MV-4-11 (cell line): Measurements from ENCODE around the gene KPNB1.

Experiments
- DNase-seq: peaks from one replicate; lab custom pipeline; 2025; lab: John Stamatoyannopoulos, UW

KPNB1 gene

DNA sequence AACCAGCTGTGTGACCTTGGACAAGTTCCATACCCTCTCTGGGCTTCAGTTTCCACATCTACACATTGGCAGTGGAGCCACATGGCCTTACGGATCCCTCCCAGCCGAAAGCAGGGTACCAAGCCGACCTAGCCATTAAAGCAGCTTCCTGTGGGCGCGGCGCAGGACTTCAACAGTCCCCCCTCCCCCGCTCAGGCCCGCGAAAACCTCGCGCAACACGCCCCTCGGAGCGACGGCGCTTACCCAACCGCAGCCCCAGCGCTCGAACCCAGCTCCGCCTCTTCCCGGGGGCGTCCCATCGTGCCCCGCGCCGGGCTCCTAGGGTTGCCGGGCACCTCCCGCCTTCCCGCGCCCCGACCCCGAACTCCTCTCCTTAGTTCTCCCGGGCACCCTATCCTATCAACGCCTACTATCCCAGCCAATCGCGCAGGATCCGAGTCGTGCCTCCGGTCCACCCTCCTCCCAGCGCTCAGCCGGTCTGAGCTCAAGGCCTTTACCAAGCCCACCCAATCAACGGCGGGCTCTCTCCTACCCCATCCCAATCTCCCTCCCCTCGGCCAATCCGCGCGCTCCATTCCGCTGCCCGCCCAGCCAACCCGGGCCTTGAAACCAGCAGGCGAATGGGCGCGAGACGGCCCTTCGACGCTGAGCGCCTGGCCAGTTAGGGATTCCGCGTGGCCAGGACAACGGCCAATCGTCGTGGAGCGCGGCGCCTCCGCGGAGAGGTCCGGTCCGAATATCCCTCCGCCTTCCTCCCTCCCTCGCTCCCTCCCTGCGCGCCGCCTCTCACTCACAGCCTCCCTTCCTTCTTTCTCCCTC, at the start of gene KPNB1:
Gene KPNB1 (plus strand): TSS at position 767 of the 819 bp plus-strand sequence. CDS start 326 bp downstream, outside the sequence.
- peak; percentile 100 for DNase-seq

DNA sequence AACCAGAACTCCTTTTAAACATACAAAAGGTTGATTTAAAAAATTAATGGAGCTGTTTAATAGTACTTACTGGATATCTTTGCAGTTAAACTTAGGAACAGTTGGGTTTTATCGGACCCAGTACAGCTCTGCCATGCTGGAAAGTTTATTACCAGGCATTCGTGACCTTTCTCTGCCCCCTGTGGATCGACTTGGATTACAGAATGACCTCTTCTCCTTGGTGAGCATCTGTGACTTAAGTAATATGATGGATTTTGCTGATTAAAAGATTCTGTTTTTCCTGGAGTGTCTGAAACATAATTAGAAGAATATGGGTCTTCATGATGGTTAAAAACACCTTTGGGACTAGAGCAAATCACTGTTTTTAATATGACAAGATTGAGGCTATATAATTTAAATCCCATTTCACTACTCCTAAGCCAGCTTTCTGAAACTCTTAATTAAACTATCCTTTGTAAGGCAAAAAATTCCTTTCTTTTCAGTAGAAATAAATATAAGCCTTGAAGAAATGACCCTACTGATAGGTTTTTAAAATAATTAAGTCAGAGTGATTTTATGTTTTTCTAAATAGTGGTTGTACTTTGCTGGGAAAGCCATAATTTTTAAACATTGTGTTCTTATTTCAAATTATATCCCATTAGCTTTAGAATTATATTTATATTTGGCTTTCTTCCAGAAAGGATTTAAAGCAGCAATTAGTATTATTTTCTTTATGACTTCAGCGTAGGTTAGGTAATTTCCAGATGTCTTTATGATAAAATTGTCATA, 45.7 kb upstream of the KPNB1 start:
- DNase-seq, result no peak

DNA sequence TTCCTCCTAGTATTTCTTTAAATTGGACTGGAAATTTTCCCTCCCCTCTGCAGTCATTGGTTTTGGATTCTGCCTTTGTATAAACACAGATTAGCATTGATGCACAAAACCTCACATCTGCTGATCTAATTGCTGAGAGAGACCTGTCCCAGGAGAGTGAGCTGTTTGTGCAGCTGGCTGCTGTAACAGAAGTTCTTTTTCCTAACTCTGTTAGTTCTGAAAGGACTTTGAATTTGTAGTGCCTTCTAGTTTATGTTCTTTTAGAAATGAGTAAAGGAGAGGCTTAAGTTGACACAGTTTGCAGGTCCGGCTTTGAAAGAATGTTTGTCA, 45.2 kb upstream of the KPNB1 start:
- DNase-seq, result no peak

DNA sequence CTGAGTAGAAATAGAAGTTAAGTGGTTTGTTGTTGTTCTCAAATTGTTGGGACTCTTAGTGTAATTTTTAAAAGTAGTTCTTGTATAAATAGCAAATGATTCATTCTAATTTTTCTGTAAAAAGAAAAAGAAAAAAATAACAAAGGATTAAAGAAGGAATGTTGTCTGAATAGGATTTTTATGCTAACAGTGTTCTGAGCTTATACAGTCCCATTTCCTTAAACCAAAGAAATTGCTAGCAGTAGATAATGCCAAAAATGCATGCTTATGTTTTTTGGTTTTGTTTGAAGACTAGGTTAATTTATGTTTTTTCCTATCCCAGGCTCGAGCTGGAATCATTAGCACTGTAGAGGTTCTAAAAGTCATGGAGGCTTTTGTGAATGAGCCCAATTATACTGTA, 44.7 kb upstream of the KPNB1 start:
- no peak for DNase-seq

GRCh38 chr17:47607481-47607880, 42.2 kb upstream of the KPNB1 start:
- no peak for DNase-seq

DNA sequence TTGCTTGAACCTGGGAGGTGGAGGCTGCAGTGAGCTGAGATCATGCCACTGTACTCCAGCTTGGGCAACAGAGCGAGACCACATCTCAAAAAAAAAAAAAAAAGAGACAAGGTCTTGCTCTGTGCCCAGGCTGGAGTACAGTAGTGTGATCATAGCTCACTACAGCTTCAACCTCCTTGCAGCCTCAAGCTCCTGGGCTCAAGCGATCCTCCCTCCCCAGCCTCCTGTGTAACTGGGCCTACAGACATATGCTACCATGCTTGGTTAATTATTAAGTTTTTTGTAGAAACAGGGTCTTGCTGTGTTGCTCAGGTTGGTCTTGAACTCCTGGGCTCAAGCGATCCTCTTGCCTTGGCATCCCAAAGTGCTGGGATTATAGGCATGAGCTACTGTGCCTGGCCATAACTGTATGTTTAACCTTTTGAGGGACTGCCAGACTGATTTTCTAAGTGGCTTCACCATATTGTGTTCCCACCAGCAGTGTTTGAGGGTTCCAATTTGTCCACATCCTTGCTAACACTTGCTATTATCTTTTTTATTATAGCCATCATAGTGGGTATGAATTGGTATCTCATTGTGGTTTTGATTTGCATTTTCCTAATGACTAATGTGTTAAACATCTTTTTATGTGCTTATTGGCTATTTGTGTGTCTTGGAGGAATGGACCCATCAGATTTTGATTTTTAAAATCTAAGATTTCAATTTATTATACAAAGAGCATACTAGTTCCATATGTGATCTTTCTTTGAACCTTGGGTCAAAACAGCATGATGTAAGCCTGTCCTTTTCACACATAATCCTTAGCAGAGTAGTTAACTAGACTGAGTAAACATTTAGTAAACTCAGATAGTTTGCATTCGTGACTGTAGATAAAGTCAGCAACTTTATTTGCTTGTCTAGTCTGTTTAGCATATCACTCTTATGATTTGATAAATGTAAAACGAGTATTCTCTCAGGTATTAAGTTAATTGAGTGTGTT, 38.1 kb upstream of the KPNB1 start:
- no peak for DNase-seq

- DNase-seq, result peak; percentile 47
Measured at GRCh38 chr17:47615766-47616424, 33.8 kb upstream of the KPNB1 start.

GRCh38 chr17:47618410-47618809, 31.3 kb upstream of the KPNB1 start:
- DNase-seq, result no peak

GRCh38 chr17:47620503-47621245, 29.0 kb upstream of the KPNB1 start:
- no peak for DNase-seq

DNA sequence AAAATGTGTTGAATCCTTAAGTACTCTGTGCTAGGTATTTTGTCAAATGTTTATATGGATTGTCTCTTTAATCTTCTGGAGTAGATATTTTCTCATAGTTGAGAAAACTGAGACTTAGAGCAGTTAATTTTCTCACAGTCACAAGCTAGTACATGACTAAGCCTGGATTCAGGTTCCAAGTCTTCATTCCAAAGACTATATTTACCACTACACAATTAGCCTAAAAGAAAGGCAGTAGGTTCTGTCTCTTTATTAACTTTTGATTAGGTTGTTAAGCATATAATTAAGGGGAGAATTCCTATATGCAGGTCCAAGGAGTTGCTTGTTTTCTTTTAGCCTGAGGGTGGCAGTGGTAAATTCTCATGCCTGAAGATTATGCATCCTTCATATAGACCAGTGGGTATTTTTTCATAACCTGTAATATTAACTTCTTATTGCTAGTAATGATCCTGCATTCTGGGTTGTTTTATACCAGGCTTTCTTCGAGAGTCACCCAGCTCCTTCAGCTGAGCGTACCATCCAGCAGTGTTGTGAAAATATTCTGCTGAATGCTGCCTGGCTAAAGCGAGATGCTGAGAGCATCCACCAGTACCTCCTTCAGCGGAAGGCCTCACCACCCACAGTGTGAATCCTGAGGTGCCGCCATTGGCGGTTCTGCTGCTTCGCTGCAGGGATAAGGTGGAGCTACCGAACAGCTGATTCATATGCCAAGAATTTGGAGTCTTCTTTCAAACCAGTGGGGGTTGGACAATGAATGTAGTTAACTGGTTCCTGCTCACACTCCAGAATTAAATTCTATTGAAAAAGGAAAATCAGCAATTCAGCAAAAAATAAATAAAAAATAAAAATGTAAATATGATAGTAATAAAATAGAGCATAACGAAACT, 28.2 kb upstream of the KPNB1 start:
- no peak for DNase-seq

- DNase-seq, result no peak
Measured at GRCh38 chr17:47622180-47622549, 27.6 kb upstream of the KPNB1 start.

DNA sequence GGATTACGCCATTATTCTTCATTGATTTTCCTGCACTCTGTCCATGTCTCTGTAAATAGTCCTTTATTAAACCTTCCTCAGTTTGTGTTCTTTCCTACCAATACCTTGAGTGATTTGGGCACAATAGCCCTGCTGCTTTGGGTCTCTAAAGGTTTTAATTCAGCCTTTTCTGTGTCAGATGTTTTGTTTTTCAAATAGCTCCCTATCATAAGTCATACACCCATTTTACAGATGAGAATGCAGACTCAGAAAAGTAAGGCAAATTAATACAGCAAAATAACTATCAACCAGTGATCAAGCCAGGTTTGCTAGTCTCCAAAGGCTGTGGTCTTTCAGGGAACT, 25.0 kb upstream of the KPNB1 start:
- DNase-seq, result no peak

DNA sequence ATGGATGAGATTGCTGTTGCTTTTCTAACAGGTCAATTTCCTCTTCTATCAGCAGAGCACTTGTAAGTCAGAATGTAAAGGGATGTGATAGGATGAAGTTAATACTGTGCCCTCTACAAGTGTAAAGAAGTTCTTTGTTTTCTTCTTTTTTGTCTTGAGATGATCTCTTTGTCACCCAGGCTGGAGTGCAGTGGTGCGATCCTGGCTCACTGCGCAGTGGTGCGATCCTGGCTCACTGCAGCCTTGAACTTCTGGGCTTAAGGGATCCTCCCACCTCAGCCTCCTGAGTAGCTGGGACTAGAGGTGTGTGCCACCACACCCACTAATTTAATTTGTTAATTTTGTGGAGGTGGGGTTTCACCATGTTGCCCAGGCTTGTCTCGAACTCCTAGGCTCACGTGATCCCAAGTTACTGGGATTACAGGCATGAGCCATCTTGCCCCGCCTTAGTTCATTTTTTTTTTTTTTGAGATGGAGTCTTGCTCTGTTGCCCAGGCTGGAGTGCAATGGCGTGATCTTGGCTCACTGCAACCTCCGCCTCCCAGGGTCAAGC, 21.6 kb upstream of the KPNB1 start:
- DNase-seq, result no peak

DNA sequence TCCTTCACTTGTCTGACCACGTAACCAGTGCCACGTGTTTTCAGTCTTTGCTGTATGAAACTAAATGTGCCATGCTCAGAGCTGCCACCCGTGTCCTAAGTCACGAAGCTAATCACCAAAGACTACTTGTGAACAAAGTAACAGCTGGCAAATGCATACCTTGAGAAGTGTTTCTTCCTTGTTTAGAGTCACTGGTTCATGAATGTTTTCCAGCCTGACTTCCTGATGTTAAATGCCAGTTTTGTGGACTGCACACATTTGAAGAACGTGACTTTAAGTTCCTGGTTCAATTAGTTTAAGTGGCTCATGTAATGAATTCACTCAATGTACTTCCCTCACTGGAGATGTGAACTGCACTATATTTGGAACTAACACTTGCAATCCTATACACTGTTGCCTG, 19.9 kb upstream of the KPNB1 start:
- no peak for DNase-seq

DNA sequence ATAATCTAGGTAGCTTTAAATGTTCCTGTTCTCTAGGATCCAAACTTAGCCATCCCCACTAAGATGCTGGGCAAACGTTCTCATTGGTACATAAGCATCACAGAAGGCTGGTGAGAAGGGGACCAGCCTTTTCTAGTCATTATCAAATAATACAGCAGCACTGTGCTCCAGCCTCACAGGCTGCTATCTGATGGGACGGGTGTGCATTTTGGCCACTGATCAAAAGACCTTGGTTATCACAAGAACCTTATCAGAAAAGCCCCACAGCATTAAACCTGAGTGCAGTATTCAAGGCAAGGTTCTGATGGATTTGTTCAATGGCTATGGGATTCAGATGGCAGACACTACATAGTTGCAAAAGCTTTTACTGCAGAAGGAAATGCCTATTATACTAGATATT, 19.1 kb upstream of the KPNB1 start:
- DNase-seq, result no peak

- no peak for DNase-seq
Measured at GRCh38 chr17:47632991-47633390, 16.7 kb upstream of the KPNB1 start.

GRCh38 chr17:47633996-47634395, 15.7 kb upstream of the KPNB1 start:
- DNase-seq, result peak; percentile 41

DNA sequence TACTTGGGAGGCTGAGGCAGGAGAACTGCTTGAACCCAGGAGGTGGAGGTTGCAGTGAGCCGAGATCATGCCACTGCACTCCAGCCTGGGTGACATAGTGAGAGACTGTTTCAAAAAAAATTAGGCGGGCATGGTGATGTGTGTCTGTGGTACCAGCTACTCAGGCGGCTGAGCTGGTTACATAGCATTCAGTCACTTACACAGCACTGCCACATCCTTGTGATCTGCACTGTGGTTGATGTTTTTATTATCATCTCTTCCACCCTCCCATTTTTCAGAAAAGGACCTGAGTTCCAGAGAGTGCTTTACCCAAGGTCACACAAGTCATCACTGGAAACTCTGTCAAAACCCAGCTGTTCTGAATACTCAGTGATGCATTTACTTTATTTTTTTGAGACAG, 14.8 kb upstream of the KPNB1 start:
- DNase-seq, result no peak

- no peak for DNase-seq
Measured at GRCh38 chr17:47635734-47636133, 14.0 kb upstream of the KPNB1 start.
